Heart left ventricle (tissue), 13 donors: Measurements from ENCODE around the gene BTG4.

Experiments used
- POLR2A ChIP-seq, 2 donors: fragments of 450-650 bp; IDR thresholded peaks; one replicate each; pipeline ENCODE4 v1.6.1; 2017; ENCODE audit warnings: antibody characterized with exemption in 2 of 2, mild to moderate bottlenecking in 2 of 2, moderate library complexity in 2 of 2
- TF ChIP-seq, protein P1 (sequence below), 12 donors: fragments of 200-600 bp; sonication (generic) in 4 of 12; IDR thresholded peaks; one replicate each; pipeline versions ENCODE4 v1.5.0 to v1.8.0; 2018 to 2022; ENCODE audit warnings: antibody characterized with exemption in 12 of 12, mild to moderate bottlenecking in 5 of 12
- donor health status: ischemic (EF 13 %, LVEDD 7.1; RV severe dilation, severe dysfunction).
- donor health status: DM: no; HTN: yes; CAD: no.
- donor health status: DM: no; HTN: no; CAD: no.
- donor health status: ischemic (EF 25% LVEDD 6.9; RV normal size, moderate dysfunction).
- donor health status: ischemic (EF 25% LVEDD 5.7; RV mildly dilated, moderate dysfunction).
- donor health status: ischemic (EF 35%, LVEDD 5.7; RV mildly dilated, moderate dysfunction).
- donor health status: nonischemic (EF 11% LVEDD 7.7; RV severe dilation, severe dysfunction).
- donor health status: DM: yes; HTN: yes; CAD: no.
- donor health status: PGD.
- donor health status: ischemic (EF 29% LVEDD 5.4; RV normal size, mild dysfunction).
- donor health status: nonischemic (EF 23%, LVEDD 6.1; RV moderate dilation, normal function).

DNA sequence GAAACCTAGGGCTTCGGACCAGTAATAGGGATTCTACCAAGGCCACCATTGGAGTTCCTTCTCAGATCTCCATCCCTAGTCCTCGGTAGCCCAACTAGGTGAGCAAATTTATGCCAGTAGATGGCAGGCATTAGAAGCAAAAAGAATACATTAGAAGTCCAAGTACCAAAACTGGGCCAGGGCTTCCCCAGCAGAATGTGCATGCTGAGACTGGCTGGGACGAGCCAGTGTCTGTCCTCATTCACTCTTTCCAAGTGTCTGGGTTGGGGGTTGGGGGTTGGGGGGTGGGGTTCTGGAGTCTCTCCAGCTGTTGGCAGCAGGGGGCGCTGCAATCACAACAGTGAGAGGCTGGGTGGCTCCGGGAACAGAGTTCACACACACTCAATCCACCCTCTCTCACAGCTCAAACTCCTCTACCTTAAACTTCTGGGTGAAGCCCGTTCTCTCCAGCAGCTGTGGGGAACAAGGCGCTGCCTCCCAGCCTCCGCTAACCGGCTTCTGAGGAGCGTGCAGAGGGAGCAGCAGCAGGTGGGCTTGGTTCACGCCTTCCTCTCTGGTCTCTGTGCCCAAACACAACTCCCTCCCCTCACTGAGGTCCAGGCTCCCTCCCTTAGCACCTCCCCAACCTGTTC is 57.5 kb downstream of the BTG4 start:
- TF ChIP-seq, protein P1, sequence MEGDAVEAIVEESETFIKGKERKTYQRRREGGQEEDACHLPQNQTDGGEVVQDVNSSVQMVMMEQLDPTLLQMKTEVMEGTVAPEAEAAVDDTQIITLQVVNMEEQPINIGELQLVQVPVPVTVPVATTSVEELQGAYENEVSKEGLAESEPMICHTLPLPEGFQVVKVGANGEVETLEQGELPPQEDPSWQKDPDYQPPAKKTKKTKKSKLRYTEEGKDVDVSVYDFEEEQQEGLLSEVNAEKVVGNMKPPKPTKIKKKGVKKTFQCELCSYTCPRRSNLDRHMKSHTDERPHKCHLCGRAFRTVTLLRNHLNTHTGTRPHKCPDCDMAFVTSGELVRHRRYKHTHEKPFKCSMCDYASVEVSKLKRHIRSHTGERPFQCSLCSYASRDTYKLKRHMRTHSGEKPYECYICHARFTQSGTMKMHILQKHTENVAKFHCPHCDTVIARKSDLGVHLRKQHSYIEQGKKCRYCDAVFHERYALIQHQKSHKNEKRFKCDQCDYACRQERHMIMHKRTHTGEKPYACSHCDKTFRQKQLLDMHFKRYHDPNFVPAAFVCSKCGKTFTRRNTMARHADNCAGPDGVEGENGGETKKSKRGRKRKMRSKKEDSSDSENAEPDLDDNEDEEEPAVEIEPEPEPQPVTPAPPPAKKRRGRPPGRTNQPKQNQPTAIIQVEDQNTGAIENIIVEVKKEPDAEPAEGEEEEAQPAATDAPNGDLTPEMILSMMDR (IDR thresholded peaks at IDR 0.05) = peak; percentile 15 to 48 (median 30)
- no peak for TF ChIP-seq POLR2A (IDR thresholded peaks at IDR 0.05)
